Esophagus mucosa (tissue), 1 donor: ENCODE measurements around the gene SLC22A23. TPM values are rescaled to one million over a fixed set of nuclear protein-coding genes. Genes with fewer than 3 reads are reported as not detected.

Source experiments
- total RNA-seq: library from RNA; stranded (reverse); gene quantifications from one replicate; pipeline ENCODE4 v1.2.4, GENCODE V29; 2023
- donor health status: DM: yes; HTN: yes; CAD: no.

Gene SLC22A23
- total RNA-seq, 1 donor from 2014 or later, result 36.3 TPM

Other genes starting within 250 kb of the SLC22A23 start
- 3.0 TPM for gene TUBB2B, start 229.4 kb downstream of the SLC22A23 start, total RNA-seq
- 19.6 TPM for gene PSMG4, start 198.1 kb downstream of the SLC22A23 start, total RNA-seq